DND-41 (cell line): ENCODE measurements around the gene TH.
"Not testable (repeated sequence)": the region's sequence is repeated elsewhere in the genome, so short reads cannot be mapped to it uniquely, and the experiment has no call there.

Experiments
- ATAC-seq: fragments of 200-7000 bp; cut with Tn5 transposase; 3 replicates; pipeline ENCODE4 v1.9.1; 2021; ENCODE audit warnings: low read depth; ENCODE audit not compliant: insufficient read depth
- DNase-seq: peaks from one replicate; pipeline ENCODE4 v3.0.0-alpha.2; 2020
- H2AFZ ChIP-seq: 2 replicates; pipeline ENCODE4 v1.6.0; 2012; ENCODE audit warnings: low read depth, low read length
- H3K27ac ChIP-seq: 2 replicates; pipeline ENCODE4 v1.5.1; 2012; ENCODE audit warnings: low read length, inconsistent platforms
- H3K27me3 ChIP-seq: fragments of 200-600 bp; sonication (generic); 2 replicates; pipeline ENCODE4 v1.6.0; 2012; ENCODE audit warnings: low read length, mild to moderate bottlenecking, inconsistent platforms; ENCODE audit not compliant: insufficient read depth, poor library complexity
- H3K36me3 ChIP-seq: 2 replicates; pipeline ENCODE4 v1.5.1; 2012; ENCODE audit warnings: low read length, inconsistent platforms; ENCODE audit not compliant: insufficient read depth
- H3K4me1 ChIP-seq: 2 replicates; pipeline ENCODE4 v1.5.1; 2012; ENCODE audit warnings: mild to moderate bottlenecking, low read length; ENCODE audit not compliant: insufficient read depth
- H3K4me2 ChIP-seq: 2 replicates; pipeline ENCODE4 v1.6.0; 2012; ENCODE audit warnings: mild to moderate bottlenecking, moderate library complexity, low read length, inconsistent platforms; ENCODE audit not compliant: insufficient read depth
- H3K4me3 ChIP-seq, 2 experiments: fragments of 200-600 bp in 1 of 2; shearing (Covaris generic) in 1 of 2; 2 replicates each; pipeline ENCODE4 v1.5.1; 2012 to 2016; ENCODE audit warnings: inconsistent platforms in 2 of 2, low read length in 2 of 2, mild to moderate bottlenecking in 2 of 2, low read depth in 1 of 2, moderate library complexity in 1 of 2
- H3K79me2 ChIP-seq: 2 replicates; pipeline ENCODE4 v1.6.0; 2012; ENCODE audit warnings: low read length, inconsistent platforms; ENCODE audit not compliant: insufficient read depth
- H3K9ac ChIP-seq: 2 replicates; pipeline ENCODE4 v1.6.0; 2012; ENCODE audit warnings: low read depth, mild to moderate bottlenecking, inconsistent platforms, low read length, moderate library complexity
- H3K9me3 ChIP-seq: 2 replicates; pipeline ENCODE4 v1.5.1; 2012; ENCODE audit warnings: low read length, moderate library complexity, mild to moderate bottlenecking, inconsistent platforms; ENCODE audit not compliant: insufficient read depth, severe bottlenecking
- H4K20me1 ChIP-seq: 2 replicates; pipeline ENCODE4 v1.6.0; 2012; ENCODE audit warnings: low read length; ENCODE audit not compliant: insufficient read depth
- CTCF ChIP-seq: IDR thresholded peaks from 2 replicates; pipeline ENCODE4 v1.5.1; 2012; ENCODE audit warnings: borderline replicate concordance, low read length, moderate library complexity, mild to moderate bottlenecking; ENCODE audit not compliant: poor library complexity, severe bottlenecking; ENCODE audit errors: extremely low read depth
- EZH2 ChIP-seq: IDR thresholded peaks from 3 replicates; pipeline ENCODE4 v1.6.1; 2012; ENCODE audit warnings: borderline replicate concordance, low read depth, mild to moderate bottlenecking, moderate library complexity, low read length, inconsistent platforms; ENCODE audit not compliant: severe bottlenecking

The TH gene

GRCh38 chr11:2178906-2179494 lies 7.4 kb upstream of the TH start:
- Histone ChIP-seq H3K9me3 (no peaks in the 10 kb centered on the region), H2AFZ (no peak overlapping the region), H3K9ac (no peak overlapping the region), H4K20me1 (no peaks in the 10 kb centered on the region; the same call in 1 of the 2 replicates), H3K36me3 (no peaks in the 10 kb centered on the region), H3K4me3 (no peak overlapping the region), H3K4me2 (no peak overlapping the region), H3K4me1 (peaks cover 12% of the 10 kb centered on the region), H3K79me2 (no peaks in the 10 kb centered on the region), H3K27ac (no peak overlapping the region), H3K27me3 (no peaks in the 10 kb centered on the region)
- ATAC-seq (no peak), DNase-seq (no peak)
- TF ChIP-seq EZH2, result no peak
- TF ChIP-seq CTCF, result no peak

- H3K4me1 ChIP-seq, H4K20me1 ChIP-seq, H3K4me3 ChIP-seq, DNase-seq, H2AFZ ChIP-seq, H3K36me3 ChIP-seq, H3K27me3 ChIP-seq, H3K9ac ChIP-seq, ATAC-seq, H3K79me2 ChIP-seq, H3K4me2 ChIP-seq, H3K9me3 ChIP-seq, H3K27ac ChIP-seq: not testable (repeated sequence)
Measured at GRCh38 chr11:2178055-2178773, 6.6 kb upstream of the TH start.

GRCh38 chr11:2177076-2177475 lies 5.5 kb upstream of the TH start:
- no peaks in the 10 kb centered on the region for H3K27me3 ChIP-seq
- H3K79me2 ChIP-seq, result no peaks in the 10 kb centered on the region
- H3K4me3 ChIP-seq, result no peak overlapping the region
- TF ChIP-seq EZH2, result no peak
- no peak for TF ChIP-seq CTCF
- no peak overlapping the region for H3K9ac ChIP-seq
- H3K36me3 ChIP-seq, result no peaks in the 10 kb centered on the region
- H3K4me1 ChIP-seq, result no peaks in the 10 kb centered on the region
- H3K9me3 ChIP-seq, result no peaks in the 10 kb centered on the region
- no peak overlapping the region for H2AFZ ChIP-seq
- ATAC-seq (no peak), DNase-seq (no peak)
- H3K27ac ChIP-seq, result no peak overlapping the region
- no peaks in the 10 kb centered on the region; the same call in 1 of the 2 replicates for H4K20me1 ChIP-seq
- H3K4me2 ChIP-seq, result no peak overlapping the region

GRCh38 chr11:2176389-2176900 lies 4.8 kb upstream of the TH start:
- ATAC-seq, result no peak

More at GRCh38 chr11:2176389-2176900, 4.8 kb upstream of the TH start:
- no peaks in the 10 kb centered on the region; the same call in 1 of the 2 replicates for H4K20me1 ChIP-seq
- H3K4me3 ChIP-seq, result no peak overlapping the region
- no peak overlapping the region for H3K9ac ChIP-seq
- H3K9me3 ChIP-seq, result no peaks in the 10 kb centered on the region
- H2AFZ ChIP-seq, result no peak overlapping the region
- H3K27me3 ChIP-seq, result no peaks in the 10 kb centered on the region
- no peaks in the 10 kb centered on the region for H3K79me2 ChIP-seq
- H3K27ac ChIP-seq, result no peak overlapping the region
- no peaks in the 10 kb centered on the region for H3K36me3 ChIP-seq
- H3K4me2 ChIP-seq, result no peak overlapping the region
- TF ChIP-seq EZH2 (no peak), CTCF (no peak)
- H3K4me1 ChIP-seq, result no peaks in the 10 kb centered on the region
- no peak for DNase-seq
